Activated CD4-positive, alpha-beta memory T cell treated with anti-CD3 and anti-CD28 coated beads for 36 hours (primary cell): Measurements from ENCODE around the gene KCNQ5. TPM values are rescaled to one million over a fixed set of nuclear protein-coding genes. Genes with fewer than 3 reads are reported as not detected.

Experiments used
- CTCF ChIA-PET: fragments of 350-600 bp; sonication (Branson Sonifier 250); formaldehyde crosslinking; loops from one replicate; lab custom pipeline; 2021; ENCODE audit warnings: antibody characterized with exemption, inconsistent platforms; lab: Charles Lee
- POLR2A ChIA-PET: fragments of 350-600 bp; sonication (Branson Sonifier 250); formaldehyde crosslinking; loops from one replicate; lab custom pipeline; 2021; ENCODE audit warnings: antibody characterized with exemption; lab: Charles Lee
- DNase-seq: peaks from one replicate; pipeline ENCODE4 v3.0.0-alpha.2; 2020
- H3K27ac Mint-ChIP-seq: one replicate; pipeline ENCODE4 v1.8.0; 2021; ENCODE audit warnings: mixed read lengths
- H3K27me3 Mint-ChIP-seq: one replicate; pipeline ENCODE4 v1.8.0; 2021; ENCODE audit warnings: mixed read lengths
- H3K36me3 Mint-ChIP-seq: one replicate; pipeline ENCODE4 v1.8.0; 2021; ENCODE audit warnings: mixed read lengths
- H3K4me1 Mint-ChIP-seq: one replicate; pipeline ENCODE4 v1.8.0; 2021; ENCODE audit warnings: low read depth, mixed read lengths
- H3K4me3 Mint-ChIP-seq: one replicate; pipeline ENCODE4 v1.8.0; 2021; ENCODE audit warnings: mild to moderate bottlenecking, mixed read lengths
- H3K9me3 Mint-ChIP-seq: one replicate; pipeline ENCODE4 v1.8.0; 2021; ENCODE audit warnings: mixed read lengths
- intact Hi-C: fragments of 100-400 bp; cut with micrococcal nuclease; formaldehyde crosslinking; loops from one replicate; pipeline ENCODE4 v1.15.1; 2023
- total RNA-seq, 2 experiments: library from RNA; stranded (reverse); gene quantifications; one replicate each; pipeline ENCODE4 v1.2.3, GENCODE V29; 2021

The KCNQ5 gene
- total RNA-seq, 2 experiments from 2014 or later: 4.5 to 5.2 TPM

DNA sequence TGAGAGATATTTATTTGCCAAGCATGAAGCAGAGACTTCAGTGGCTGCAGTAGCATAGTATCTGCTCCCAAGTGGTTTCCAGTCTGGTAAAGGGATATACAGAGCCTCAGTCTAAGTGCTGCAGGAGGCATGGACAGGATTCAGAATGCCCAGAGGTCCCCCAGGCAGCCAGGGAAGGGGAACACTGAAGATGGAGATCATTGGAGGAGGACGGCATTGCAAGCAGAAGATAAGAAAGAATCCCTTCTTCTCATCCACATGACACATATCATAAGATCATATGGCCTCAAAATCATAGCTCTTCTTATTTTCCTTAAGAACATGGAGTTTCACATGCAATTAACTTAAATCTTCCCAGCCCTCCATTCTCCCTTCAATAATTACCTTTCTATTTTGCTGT lies 136.1 kb downstream of the KCNQ5 start:
- H3K27me3 Mint-ChIP-seq: no peaks in the 10 kb centered on the region
- CTCF ChIA-PET: no interaction called here
- POLR2A ChIA-PET: no interaction called here
- no peaks in the 10 kb centered on the region for H3K9me3 Mint-ChIP-seq
- no peaks in the 10 kb centered on the region for H3K36me3 Mint-ChIP-seq
- no peak overlapping the region for H3K4me3 Mint-ChIP-seq
- H3K27ac Mint-ChIP-seq: no peak overlapping the region
- intact Hi-C loops: no loop called here
- peaks cover 3% of the 10 kb centered on the region for H3K4me1 Mint-ChIP-seq
- no peak for DNase-seq

DNA sequence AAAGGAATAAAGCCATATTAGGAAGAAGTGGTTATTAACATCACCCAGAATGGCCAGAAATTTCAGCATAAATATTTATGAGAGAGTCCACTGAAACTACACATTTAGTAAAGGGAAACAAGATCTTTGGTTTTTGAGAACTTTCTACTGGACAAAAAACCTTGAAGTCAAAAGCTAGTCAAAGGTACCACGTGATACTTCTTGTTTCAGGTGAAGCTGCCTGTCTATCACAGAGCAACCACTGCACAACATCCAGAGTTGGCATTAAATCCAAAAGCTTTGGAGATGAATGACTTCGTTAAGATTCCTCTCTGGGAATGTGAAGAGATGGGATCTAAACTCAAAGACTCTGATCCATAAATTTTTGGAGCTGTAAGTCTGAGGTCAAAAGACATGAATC lies 137.0 kb downstream of the KCNQ5 start:
- Mint-ChIP-seq H3K9me3 (no peaks in the 10 kb centered on the region), H3K4me3 (no peak overlapping the region), H3K4me1 (peaks cover 3% of the 10 kb centered on the region), H3K27ac (no peak overlapping the region), H3K36me3 (no peaks in the 10 kb centered on the region), H3K27me3 (no peaks in the 10 kb centered on the region)
- POLR2A ChIA-PET: no interaction called here
- CTCF ChIA-PET: interaction anchor here (1.3 kb wide), 1 partner anchor 143 kb away, joined by 4 read pairs; no protein-coding TSS in a partner anchor
- DNase-seq: no peak
- intact Hi-C loops: no loop called here

DNA sequence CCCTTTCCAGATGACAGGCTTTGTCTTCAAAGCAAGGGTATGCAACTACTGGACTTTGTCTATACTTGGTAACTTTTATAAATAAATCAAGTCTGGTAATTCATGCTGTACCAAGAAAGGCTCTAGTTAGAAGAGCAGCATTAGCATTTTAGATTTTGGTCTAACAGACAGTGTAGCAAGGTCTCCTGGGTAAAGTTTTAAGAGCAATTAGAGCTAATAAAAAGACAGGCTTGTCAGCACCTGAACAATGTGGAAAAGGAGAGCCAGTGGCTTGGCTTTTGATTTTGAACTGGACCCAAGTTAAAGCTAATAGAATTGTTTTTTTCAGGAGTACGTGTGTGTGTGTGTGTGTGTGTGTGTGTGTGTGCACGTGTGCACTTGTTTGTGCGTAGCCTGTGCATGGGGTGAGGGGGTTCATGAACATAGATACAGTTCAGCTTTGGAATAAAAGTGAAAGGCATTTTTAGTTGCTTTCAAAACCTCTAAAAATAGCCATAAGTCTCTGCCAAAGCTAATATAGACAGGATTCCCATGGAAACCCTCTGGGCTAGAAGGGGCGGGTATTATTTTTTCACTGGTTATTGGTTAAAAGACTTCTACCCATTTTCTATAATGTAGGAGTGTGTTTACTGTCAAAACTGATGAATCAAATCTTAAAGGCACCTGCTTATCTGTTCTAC lies 138.4 kb downstream of the KCNQ5 start:
- H3K4me1 Mint-ChIP-seq: peaks cover 3% of the 10 kb centered on the region
- intact Hi-C loops: no loop called here

DNA sequence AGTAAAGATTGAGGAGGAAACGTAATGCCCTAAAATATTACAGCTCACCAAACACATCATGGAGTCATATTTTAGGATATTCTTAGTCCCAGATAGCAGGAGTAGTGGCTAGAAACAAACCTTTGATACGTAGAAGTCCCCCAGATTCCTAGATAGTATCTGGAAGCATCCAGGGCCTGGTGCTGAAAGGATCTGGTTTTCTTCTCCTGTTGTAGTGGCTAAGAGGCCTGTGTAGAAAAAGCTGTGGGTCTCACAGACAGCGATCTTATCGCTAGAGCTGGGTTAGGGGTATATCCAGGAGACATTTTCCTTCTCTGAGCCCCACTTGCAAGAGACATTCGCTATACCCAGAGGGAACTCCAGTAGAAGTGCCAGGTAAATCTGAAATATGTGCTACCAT lies 139.9 kb downstream of the KCNQ5 start:
- H3K4me3 Mint-ChIP-seq: no peak overlapping the region
- intact Hi-C loops: no loop called here
- POLR2A ChIA-PET: no interaction called here
- no peak overlapping the region for H3K27ac Mint-ChIP-seq
- CTCF ChIA-PET: no interaction called here
- H3K27me3 Mint-ChIP-seq: no peaks in the 10 kb centered on the region
- no peaks in the 10 kb centered on the region for H3K9me3 Mint-ChIP-seq
- DNase-seq: no peak
- H3K36me3 Mint-ChIP-seq: no peaks in the 10 kb centered on the region
- H3K4me1 Mint-ChIP-seq: no peaks in the 10 kb centered on the region

More for the DNA sequence above, 138.4 kb downstream of the KCNQ5 start:
- ChIA-PET POLR2A (interaction anchor here (0.7 kb wide), 1 partner anchor 1562 kb away, joined by 3 read pairs; no protein-coding TSS in a partner anchor), CTCF (interaction anchor here (1.3 kb wide), 1 partner anchor 144 kb away, joined by 4 read pairs; no protein-coding TSS in a partner anchor)
- Mint-ChIP-seq H3K36me3 (no peaks in the 10 kb centered on the region), H3K9me3 (no peaks in the 10 kb centered on the region), H3K27me3 (no peaks in the 10 kb centered on the region), H3K4me3 (no peak overlapping the region), H3K27ac (no peak overlapping the region)
- DNase-seq: no peak

DNA sequence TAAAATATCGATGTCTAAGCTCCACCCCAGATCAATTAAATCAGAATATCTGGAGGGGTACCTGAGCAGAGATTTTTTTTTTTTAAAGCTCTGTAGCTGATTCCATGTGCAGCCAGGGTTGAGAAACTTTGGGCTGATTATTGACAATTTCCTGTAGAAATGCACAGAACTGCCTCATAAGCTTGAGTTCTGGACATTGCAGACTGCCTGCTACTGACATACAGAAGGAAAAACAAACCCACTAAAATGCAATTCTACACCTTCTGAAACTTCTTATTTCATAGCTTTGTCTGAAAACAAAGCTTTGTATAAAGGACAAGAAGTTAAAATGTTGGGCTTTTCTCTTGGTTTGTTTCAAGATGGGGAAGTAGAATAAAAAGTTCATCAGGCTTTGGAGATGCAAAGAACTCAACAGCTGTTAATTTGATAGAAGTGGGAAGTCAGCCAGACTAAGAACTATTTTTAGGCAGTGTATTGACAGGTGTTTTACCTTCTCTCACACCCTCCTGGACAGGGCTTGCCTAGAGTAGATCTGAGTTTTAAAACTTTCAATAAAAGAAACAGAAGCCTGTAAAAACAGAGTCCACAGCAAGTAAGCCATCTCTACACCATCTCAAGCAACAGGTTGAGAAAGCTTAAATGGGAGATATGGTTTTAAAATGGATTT lies 147.7 kb downstream of the KCNQ5 start:
- no peaks in the 10 kb centered on the region for H3K27me3 Mint-ChIP-seq
- CTCF ChIA-PET: no interaction called here
- H3K4me1 Mint-ChIP-seq: no peaks in the 10 kb centered on the region
- H3K27ac Mint-ChIP-seq: no peak overlapping the region
- no peaks in the 10 kb centered on the region for H3K36me3 Mint-ChIP-seq
- intact Hi-C loops: no loop called here
- H3K4me3 Mint-ChIP-seq: no peak overlapping the region
- POLR2A ChIA-PET: no interaction called here
- H3K9me3 Mint-ChIP-seq: no peaks in the 10 kb centered on the region
- DNase-seq: no peak

DNA sequence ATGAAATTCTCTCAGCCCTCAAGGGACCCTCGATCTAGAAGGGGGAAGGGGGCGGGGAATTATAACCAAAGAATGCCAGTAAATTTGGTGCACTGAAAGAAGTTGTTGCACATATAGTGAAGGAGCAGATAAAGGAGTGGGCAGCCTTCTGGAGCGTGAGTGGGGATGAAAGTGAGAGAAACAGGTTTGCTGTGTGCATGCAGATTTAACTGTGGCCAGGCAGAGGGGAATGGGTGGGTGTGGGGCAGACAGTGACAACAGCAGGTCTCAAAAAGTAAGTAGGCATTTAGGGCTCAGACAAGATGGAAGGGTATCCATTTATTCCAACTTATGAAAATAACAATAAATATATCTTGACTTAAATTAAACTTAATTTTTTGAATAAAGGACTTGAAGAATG lies 149.1 kb downstream of the KCNQ5 start:
- ChIA-PET POLR2A (no interaction called here), CTCF (no interaction called here)
- intact Hi-C loops: no loop called here
- H3K27me3 Mint-ChIP-seq: no peaks in the 10 kb centered on the region
- no peaks in the 10 kb centered on the region for H3K9me3 Mint-ChIP-seq
- no peaks in the 10 kb centered on the region for H3K4me1 Mint-ChIP-seq
- H3K27ac Mint-ChIP-seq: no peak overlapping the region
- H3K4me3 Mint-ChIP-seq: no peak overlapping the region
- no peaks in the 10 kb centered on the region for H3K36me3 Mint-ChIP-seq
- no peak for DNase-seq

DNA sequence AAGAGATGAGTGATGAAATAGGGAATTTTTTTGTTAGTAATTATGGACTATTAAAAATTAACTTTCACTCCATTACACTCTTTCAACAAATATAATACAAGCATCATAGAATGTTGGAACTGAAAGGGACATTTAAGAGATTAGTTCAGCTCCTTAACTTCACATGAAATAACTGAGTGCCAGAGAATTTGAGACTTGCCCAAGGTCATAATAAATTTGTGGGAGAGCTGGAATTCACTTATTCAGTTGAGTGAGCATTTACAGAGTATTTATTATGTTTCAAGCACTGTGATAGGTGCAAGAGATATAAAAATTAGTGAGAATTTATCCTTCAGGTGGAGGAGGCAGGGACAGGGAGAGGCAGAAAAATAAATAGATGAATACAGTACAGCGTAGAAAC lies 154.6 kb downstream of the KCNQ5 start:
- CTCF ChIA-PET: no interaction called here

DNA sequence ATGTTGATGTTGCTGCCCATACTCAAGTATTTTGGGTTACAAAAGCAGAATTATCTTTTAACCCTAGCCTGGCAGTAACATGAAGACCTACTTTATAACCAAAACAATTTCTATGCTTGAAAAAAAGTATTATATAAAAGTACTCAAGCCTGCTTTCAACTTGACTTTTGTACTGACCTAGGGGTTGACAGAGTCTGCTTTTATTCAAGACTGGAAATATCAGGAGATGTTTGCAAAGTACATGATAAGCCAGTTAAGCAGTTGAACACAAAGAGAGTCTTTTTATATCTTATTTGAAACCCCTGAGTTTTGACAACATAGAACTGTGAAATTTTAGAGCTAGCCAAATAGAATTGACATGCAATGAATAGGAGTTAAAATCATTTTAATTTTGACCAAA lies 159.8 kb downstream of the KCNQ5 start:
- H3K4me1 Mint-ChIP-seq: no peaks in the 10 kb centered on the region
- ChIA-PET CTCF (no interaction called here), POLR2A (no interaction called here)
- H3K27me3 Mint-ChIP-seq: no peaks in the 10 kb centered on the region
- H3K27ac Mint-ChIP-seq: no peak overlapping the region
- H3K36me3 Mint-ChIP-seq: no peaks in the 10 kb centered on the region
- H3K4me3 Mint-ChIP-seq: no peak overlapping the region
- no peaks in the 10 kb centered on the region for H3K9me3 Mint-ChIP-seq
- intact Hi-C loops: no loop called here
- DNase-seq: no peak

More for the DNA sequence above, 154.6 kb downstream of the KCNQ5 start:
- Mint-ChIP-seq H3K9me3 (no peaks in the 10 kb centered on the region), H3K4me3 (no peak overlapping the region), H3K36me3 (no peaks in the 10 kb centered on the region), H3K27me3 (no peaks in the 10 kb centered on the region), H3K27ac (no peak overlapping the region), H3K4me1 (no peaks in the 10 kb centered on the region)
- intact Hi-C loops: no loop called here
- POLR2A ChIA-PET: no interaction called here
- no peak for DNase-seq

DNA sequence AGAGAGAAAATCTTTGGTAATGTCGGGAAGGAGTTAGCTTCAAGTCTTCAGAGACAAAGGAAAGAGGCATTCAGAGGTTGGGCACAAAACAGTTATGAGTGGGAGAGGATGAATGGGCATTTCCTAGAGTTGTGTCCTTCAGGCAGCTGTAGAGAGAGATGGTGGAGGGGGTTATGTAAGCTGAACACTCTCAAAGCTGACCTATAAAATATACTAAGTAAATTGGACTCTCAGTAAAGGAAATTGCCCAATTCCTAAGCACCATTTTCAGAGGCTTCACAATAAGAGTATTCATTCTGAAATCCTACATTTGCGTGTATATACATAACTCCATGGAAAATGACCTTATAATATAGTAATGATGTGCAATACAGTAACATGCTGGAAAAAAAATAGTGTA lies 161.2 kb downstream of the KCNQ5 start:
- no peaks in the 10 kb centered on the region for H3K4me1 Mint-ChIP-seq
- ChIA-PET CTCF (no interaction called here), POLR2A (no interaction called here)
- no peak overlapping the region for H3K4me3 Mint-ChIP-seq
- no peaks in the 10 kb centered on the region for H3K27me3 Mint-ChIP-seq
- no peak overlapping the region for H3K27ac Mint-ChIP-seq
- H3K36me3 Mint-ChIP-seq: no peaks in the 10 kb centered on the region
- H3K9me3 Mint-ChIP-seq: no peaks in the 10 kb centered on the region
- intact Hi-C loops: no loop called here
- DNase-seq: no peak

DNA sequence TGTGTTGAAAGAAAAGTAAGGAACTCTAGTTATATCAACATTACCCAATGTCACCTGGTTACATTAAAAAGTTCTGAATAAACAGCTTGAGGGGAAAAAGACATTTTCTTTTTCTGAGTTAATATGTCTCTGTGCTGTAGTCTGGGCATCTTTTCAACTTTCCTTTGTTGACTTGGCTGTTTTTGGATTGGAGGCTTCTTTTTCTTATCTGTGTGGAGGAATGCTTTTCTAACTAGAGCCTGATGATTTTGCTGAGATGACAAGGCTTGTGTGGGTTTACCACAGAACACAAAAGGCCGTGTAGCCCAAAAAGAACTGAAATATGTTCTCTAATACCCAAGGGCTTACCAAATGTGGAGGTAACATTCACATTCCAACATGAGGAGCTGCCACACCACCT lies 161.8 kb downstream of the KCNQ5 start:
- H3K27me3 Mint-ChIP-seq: no peaks in the 10 kb centered on the region
- CTCF ChIA-PET: no interaction called here
- H3K9me3 Mint-ChIP-seq: no peaks in the 10 kb centered on the region
- no peaks in the 10 kb centered on the region for H3K36me3 Mint-ChIP-seq
- intact Hi-C loops: no loop called here
- H3K4me3 Mint-ChIP-seq: no peak overlapping the region
- no peak overlapping the region for H3K27ac Mint-ChIP-seq
- H3K4me1 Mint-ChIP-seq: no peaks in the 10 kb centered on the region
- POLR2A ChIA-PET: no interaction called here
- DNase-seq: no peak

DNA sequence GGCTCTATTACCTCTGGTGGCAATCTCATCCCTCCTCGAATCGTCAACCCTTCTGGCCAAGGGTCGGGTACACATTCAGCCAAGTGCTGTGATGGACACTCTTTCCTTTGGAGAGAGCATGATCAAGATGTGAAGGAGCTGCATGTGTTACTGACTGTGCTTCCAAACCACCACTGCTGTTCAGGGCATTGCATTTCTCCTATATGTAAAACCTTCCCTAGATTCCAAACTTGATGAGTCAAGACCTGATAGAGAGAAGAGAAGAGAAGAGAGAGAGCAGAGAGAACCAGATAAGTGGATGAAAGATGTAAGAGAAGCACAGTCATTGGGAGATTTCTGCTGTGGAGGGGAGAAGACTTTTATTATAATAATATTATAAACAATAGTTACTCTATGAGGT lies 162.2 kb downstream of the KCNQ5 start:
- Mint-ChIP-seq H3K27ac (no peak overlapping the region), H3K4me1 (no peaks in the 10 kb centered on the region), H3K9me3 (no peaks in the 10 kb centered on the region), H3K36me3 (no peaks in the 10 kb centered on the region), H3K4me3 (no peak overlapping the region), H3K27me3 (no peaks in the 10 kb centered on the region)
- CTCF ChIA-PET: no interaction called here
- POLR2A ChIA-PET: no interaction called here
- DNase-seq: no peak
- intact Hi-C loops: no loop called here

DNA sequence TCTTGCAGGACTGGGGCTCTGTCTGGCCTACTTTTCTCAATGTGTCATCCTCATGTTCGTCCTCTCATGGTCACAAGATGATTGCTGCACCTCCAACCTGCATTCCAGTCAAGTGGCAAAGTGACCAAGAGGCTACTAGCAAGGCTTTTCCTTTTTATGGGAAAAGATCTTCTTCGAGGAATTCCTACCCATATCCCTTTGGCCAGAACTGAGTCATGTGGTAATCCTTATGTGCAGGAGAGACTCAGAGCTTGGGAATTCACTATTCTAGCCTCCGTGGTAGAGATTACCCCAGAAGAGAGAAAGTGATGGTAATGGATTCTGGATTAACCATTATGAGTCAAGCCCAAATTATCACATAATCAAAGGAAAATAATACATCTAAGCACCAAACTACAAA lies 162.7 kb downstream of the KCNQ5 start:
- intact Hi-C loops: no loop called here
- CTCF ChIA-PET: no interaction called here
- Mint-ChIP-seq H3K4me3 (no peak overlapping the region), H3K27ac (no peak overlapping the region), H3K27me3 (no peaks in the 10 kb centered on the region), H3K9me3 (no peaks in the 10 kb centered on the region), H3K36me3 (no peaks in the 10 kb centered on the region), H3K4me1 (no peaks in the 10 kb centered on the region)
- POLR2A ChIA-PET: no interaction called here
- no peak for DNase-seq
